GM23338 (cell line): ENCODE measurements around the gene CASQ2.

ENCODE experiments used
- CREB1 ChIP-seq: fragments of 250-450 bp; sonication (Bioruptor Pico); IDR thresholded peaks from 2 replicates; pipeline ENCODE4 v1.5.0; 2020; ENCODE audit warnings: low read depth, mild to moderate bottlenecking, moderate library complexity
- CTCF ChIP-seq, 2 experiments: fragments of 200-600 bp in 1 of 2; sonication (generic) in 1 of 2; conservative IDR thresholded peaks; 2 replicates each; pipeline versions ENCODE4 v1.5.1 to v1.6.1; 2016 to 2017; ENCODE audit warnings: antibody characterized with exemption in 2 of 2, low read depth in 2 of 2, mild to moderate bottlenecking in 2 of 2, moderate library complexity in 1 of 2
- EZH2 ChIP-seq: fragments of 200-600 bp; sonication (generic); IDR thresholded peaks from one replicate; pipeline ENCODE4 v1.8.0; 2017; ENCODE audit warnings: antibody characterized with exemption, mild to moderate bottlenecking, low read depth; ENCODE audit not compliant: unreplicated experiment
- JUNB ChIP-seq: IDR thresholded peaks from one replicate; pipeline ENCODE4 v1.6.1; 2016; ENCODE audit warnings: antibody characterized with exemption; ENCODE audit not compliant: unreplicated experiment

- TF ChIP-seq CTCF (conservative IDR thresholded peaks at IDR 0.05; ENCODE audit: low read depth in 2 of 2): peak; percentile 73 to 81
- no peak for TF ChIP-seq CREB1 (CRISPR knock-in tag)
- no peak for TF ChIP-seq JUNB
- no peak for TF ChIP-seq EZH2
Measured at GRCh38 chr1:115706587-115707425, 61.7 kb downstream of the CASQ2 start.
